ENCODE data around the gene CXCR3. TPM values are rescaled to one million over a fixed set of nuclear protein-coding genes. Genes with fewer than 3 reads are reported as not detected.
A peak's percentile ranks its signal among the peaks of the same experiment; 100 is the strongest.
"Not testable (repeated sequence)": the region's sequence is repeated elsewhere in the genome, so short reads cannot be mapped to it uniquely, and the experiment has no call there.

The CXCR3 gene
- total RNA-seq: not detected in 2 replicates

- DNase-seq (ENCODE audit: low read depth, low spot score): no peak
These were observed at the start of gene CXCR3 for GRCh38 chrX:71618303-71618721. TSS of gene CXCR3 (minus strand) at chrX:71618511. CDS start at chrX:71618449, 62 bp downstream.

GRCh38 chrX:71667328-71668247, 49.3 kb upstream of the CXCR3 start, which contains the start of gene LOC101059915:
TSS of gene LOC101059915 (plus strand) at chrX:71667546.
- DNase-seq (ENCODE audit: low read depth, low spot score): no peak

GRCh38 chrX:71666240-71667223, 48.2 kb upstream of the CXCR3 start:
- no peak for DNase-seq (ENCODE audit: low read depth, low spot score)

GRCh38 chrX:71665747-71666146, 47.4 kb upstream of the CXCR3 start:
- no peak for DNase-seq (ENCODE audit: low read depth, low spot score)

GRCh38 chrX:71664889-71665491, 46.7 kb upstream of the CXCR3 start:
- DNase-seq (ENCODE audit: low read depth, low spot score): no peak

GRCh38 chrX:71664202-71664601, 45.9 kb upstream of the CXCR3 start:
- not testable (repeated sequence) for DNase-seq (ENCODE audit: low read depth, low spot score)

- not testable (repeated sequence) for DNase-seq (ENCODE audit: low read depth, low spot score)
These were observed 44.9 kb upstream of the CXCR3 start for GRCh38 chrX:71663238-71663637.

- not testable (repeated sequence) for DNase-seq (ENCODE audit: low read depth, low spot score)
These were observed 44.3 kb upstream of the CXCR3 start for GRCh38 chrX:71662654-71663053.

- no peak for DNase-seq (ENCODE audit: low read depth, low spot score)
These were observed 43.6 kb upstream of the CXCR3 start for GRCh38 chrX:71661919-71662318.

GRCh38 chrX:71660562-71661416, 42.5 kb upstream of the CXCR3 start:
- DNase-seq (ENCODE audit: low read depth, low spot score): no peak

- DNase-seq (ENCODE audit: low read depth, low spot score): no peak
These were observed 41.6 kb upstream of the CXCR3 start for GRCh38 chrX:71659959-71660358.

- no peak for DNase-seq (ENCODE audit: low read depth, low spot score)
These were observed 41.0 kb upstream of the CXCR3 start for GRCh38 chrX:71659342-71659741.

GRCh38 chrX:71657267-71657666, 39.0 kb upstream of the CXCR3 start:
- DNase-seq (ENCODE audit: low read depth, low spot score): no peak

GRCh38 chrX:71653344-71653743, 35.0 kb upstream of the CXCR3 start:
- DNase-seq (ENCODE audit: low read depth, low spot score): no peak

GRCh38 chrX:71652405-71652804, 34.1 kb upstream of the CXCR3 start:
- peak; percentile 11 for DNase-seq (ENCODE audit: low read depth, low spot score)

- no peak for DNase-seq (ENCODE audit: low read depth, low spot score)
These were observed 32.1 kb upstream of the CXCR3 start for GRCh38 chrX:71650333-71650969.

- not testable (repeated sequence) for DNase-seq (ENCODE audit: low read depth, low spot score)
These were observed 26.1 kb upstream of the CXCR3 start for GRCh38 chrX:71644406-71644805.

GRCh38 chrX:71640002-71640401, 21.7 kb upstream of the CXCR3 start:
- no peak for DNase-seq (ENCODE audit: low read depth, low spot score)

- no peak for DNase-seq (ENCODE audit: low read depth, low spot score)
These were observed 20.1 kb upstream of the CXCR3 start for GRCh38 chrX:71638409-71638808.

GRCh38 chrX:71637848-71638247, 19.5 kb upstream of the CXCR3 start:
- peak; percentile 29 for DNase-seq (ENCODE audit: low read depth, low spot score)

Data from pulmonary artery endothelial cell (primary cell).